Islet of Langerhans (tissue), 1 donor: ENCODE measurements around the gene ADAM15.

ENCODE experiments used
- FAIRE-seq: peaks from one replicate; lab custom pipeline; 2011; peaks lifted over from hg19 to GRCh38; lab: Jason Lieb, UNC

The ADAM15 gene

GRCh38 chr1:155012776-155013602 lies 38.1 kb upstream of the ADAM15 start:
- no peak for FAIRE-seq

GRCh38 chr1:155013632-155014031 lies 37.5 kb upstream of the ADAM15 start:
- no peak for FAIRE-seq

GRCh38 chr1:155014709-155015508 lies 36.2 kb upstream of the ADAM15 start:
- no peak for FAIRE-seq

- FAIRE-seq = no peak
Observed at GRCh38 chr1:155015527-155016230, 35.4 kb upstream of the ADAM15 start.

GRCh38 chr1:155016231-155016831 lies 34.8 kb upstream of the ADAM15 start:
- no peak for FAIRE-seq

GRCh38 chr1:155017041-155017945 lies 33.8 kb upstream of the ADAM15 start:
- no peak for FAIRE-seq

GRCh38 chr1:155017946-155018316 lies 33.2 kb upstream of the ADAM15 start:
- FAIRE-seq = no peak

- no peak for FAIRE-seq
Observed at GRCh38 chr1:155018617-155019348, 32.3 kb upstream of the ADAM15 start.

GRCh38 chr1:155019377-155020245 lies 31.5 kb upstream of the ADAM15 start:
- FAIRE-seq = no peak

GRCh38 chr1:155022136-155022926 lies 28.8 kb upstream of the ADAM15 start:
- FAIRE-seq = no peak

- no peak for FAIRE-seq
Observed at GRCh38 chr1:155022927-155023236, 28.2 kb upstream of the ADAM15 start.

GRCh38 chr1:155023627-155024026 lies 27.5 kb upstream of the ADAM15 start:
- no peak for FAIRE-seq

GRCh38 chr1:155024315-155024714 lies 26.8 kb upstream of the ADAM15 start:
- FAIRE-seq = no peak

- FAIRE-seq = no peak
Observed at GRCh38 chr1:155026154-155026553, 25.0 kb upstream of the ADAM15 start.

GRCh38 chr1:155026588-155026987 lies 24.5 kb upstream of the ADAM15 start:
- FAIRE-seq = no peak

- no peak for FAIRE-seq
Observed at GRCh38 chr1:155029513-155030242, 21.4 kb upstream of the ADAM15 start.

- FAIRE-seq = no peak
Observed at GRCh38 chr1:155030243-155030795, 20.8 kb upstream of the ADAM15 start.

GRCh38 chr1:155030899-155031298 lies 20.2 kb upstream of the ADAM15 start:
- FAIRE-seq = no peak
